RWPE2 (cell line): Measurements from ENCODE around the gene CSGALNACT2.

ENCODE experiments used
- ATAC-seq: fragments of 200-7000 bp; cut with Tn5 transposase; 3 replicates; pipeline ENCODE4 v1.9.1; 2021; ENCODE audit warnings: low read depth
- DNase-seq: peaks from one replicate; pipeline ENCODE4 v3.0.0-alpha.2; 2020; ENCODE audit warnings: low spot score
- H3K27ac ChIP-seq: fragments of 450-650 bp; 2 replicates; pipeline ENCODE4 v1.5.1; 2017; ENCODE audit warnings: mild to moderate bottlenecking; ENCODE audit not compliant: poor library complexity, severe bottlenecking
- H3K27me3 ChIP-seq: fragments of 250-450 bp; sonication (Bioruptor Pico); 2 replicates; pipeline ENCODE4 v1.5.1; 2021; ENCODE audit warnings: mild to moderate bottlenecking, moderate library complexity; ENCODE audit not compliant: insufficient read depth, poor library complexity, severe bottlenecking
- H3K36me3 ChIP-seq: fragments of 250-450 bp; sonication (Bioruptor Pico); 2 replicates; pipeline ENCODE4 v1.5.1; 2020; ENCODE audit warnings: low read depth, mild to moderate bottlenecking, moderate library complexity
- H3K4me1 ChIP-seq: fragments of 250-450 bp; sonication (Bioruptor Pico); 2 replicates; pipeline ENCODE4 v1.5.1; 2021; ENCODE audit warnings: mild to moderate bottlenecking, moderate library complexity; ENCODE audit not compliant: insufficient read depth, poor library complexity, severe bottlenecking
- H3K4me3 ChIP-seq: fragments of 250-450 bp; sonication (Bioruptor Pico); 2 replicates; pipeline ENCODE4 v1.5.1; 2021; ENCODE audit warnings: mild to moderate bottlenecking, moderate library complexity; ENCODE audit not compliant: severe bottlenecking
- H3K9me3 ChIP-seq: fragments of 250-450 bp; sonication (Bioruptor Pico); 2 replicates; pipeline ENCODE4 v1.5.1; 2021; ENCODE audit warnings: mild to moderate bottlenecking, moderate library complexity; ENCODE audit not compliant: severe bottlenecking
- TF ChIP-seq, protein P1 (sequence below): fragments of 450-650 bp; IDR thresholded peaks from one replicate; pipeline ENCODE4 v1.5.1; 2017; ENCODE audit warnings: mild to moderate bottlenecking, moderate library complexity; ENCODE audit not compliant: poor library complexity, severe bottlenecking

CSGALNACT2 gene

DNA sequence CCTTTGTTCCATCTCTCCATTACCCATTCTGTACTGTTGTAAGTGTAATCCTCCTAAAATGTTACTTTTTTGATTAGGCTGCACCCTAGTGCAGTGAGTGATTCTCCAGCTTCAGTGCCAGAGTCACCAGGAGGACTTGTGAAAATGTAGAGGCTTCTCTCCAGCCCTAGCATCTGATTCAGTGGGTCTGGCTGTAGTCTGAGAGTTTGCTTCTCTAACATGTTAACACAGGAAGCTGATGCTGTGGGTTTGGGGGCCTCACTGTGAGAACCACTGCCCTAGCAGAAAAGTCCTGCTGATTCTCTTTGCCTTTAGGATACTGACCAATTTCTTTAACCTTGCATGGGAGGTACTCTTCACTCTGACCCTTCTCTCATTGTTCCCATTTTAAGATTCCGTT, 24.4 kb downstream of the CSGALNACT2 start:
- H3K4me3 ChIP-seq, result no peak overlapping the region
- H3K36me3 ChIP-seq, result peaks cover 21% of the 10 kb centered on the region
- ATAC-seq (no peak), DNase-seq (no peak)
- H3K9me3 ChIP-seq, result no peaks in the 10 kb centered on the region
- no peaks in the 10 kb centered on the region for H3K27me3 ChIP-seq
- H3K27ac ChIP-seq, result no peak overlapping the region
- H3K4me1 ChIP-seq, result peaks cover 20% of the 10 kb centered on the region
- TF ChIP-seq, protein P1, sequence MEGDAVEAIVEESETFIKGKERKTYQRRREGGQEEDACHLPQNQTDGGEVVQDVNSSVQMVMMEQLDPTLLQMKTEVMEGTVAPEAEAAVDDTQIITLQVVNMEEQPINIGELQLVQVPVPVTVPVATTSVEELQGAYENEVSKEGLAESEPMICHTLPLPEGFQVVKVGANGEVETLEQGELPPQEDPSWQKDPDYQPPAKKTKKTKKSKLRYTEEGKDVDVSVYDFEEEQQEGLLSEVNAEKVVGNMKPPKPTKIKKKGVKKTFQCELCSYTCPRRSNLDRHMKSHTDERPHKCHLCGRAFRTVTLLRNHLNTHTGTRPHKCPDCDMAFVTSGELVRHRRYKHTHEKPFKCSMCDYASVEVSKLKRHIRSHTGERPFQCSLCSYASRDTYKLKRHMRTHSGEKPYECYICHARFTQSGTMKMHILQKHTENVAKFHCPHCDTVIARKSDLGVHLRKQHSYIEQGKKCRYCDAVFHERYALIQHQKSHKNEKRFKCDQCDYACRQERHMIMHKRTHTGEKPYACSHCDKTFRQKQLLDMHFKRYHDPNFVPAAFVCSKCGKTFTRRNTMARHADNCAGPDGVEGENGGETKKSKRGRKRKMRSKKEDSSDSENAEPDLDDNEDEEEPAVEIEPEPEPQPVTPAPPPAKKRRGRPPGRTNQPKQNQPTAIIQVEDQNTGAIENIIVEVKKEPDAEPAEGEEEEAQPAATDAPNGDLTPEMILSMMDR, result no peak

DNA sequence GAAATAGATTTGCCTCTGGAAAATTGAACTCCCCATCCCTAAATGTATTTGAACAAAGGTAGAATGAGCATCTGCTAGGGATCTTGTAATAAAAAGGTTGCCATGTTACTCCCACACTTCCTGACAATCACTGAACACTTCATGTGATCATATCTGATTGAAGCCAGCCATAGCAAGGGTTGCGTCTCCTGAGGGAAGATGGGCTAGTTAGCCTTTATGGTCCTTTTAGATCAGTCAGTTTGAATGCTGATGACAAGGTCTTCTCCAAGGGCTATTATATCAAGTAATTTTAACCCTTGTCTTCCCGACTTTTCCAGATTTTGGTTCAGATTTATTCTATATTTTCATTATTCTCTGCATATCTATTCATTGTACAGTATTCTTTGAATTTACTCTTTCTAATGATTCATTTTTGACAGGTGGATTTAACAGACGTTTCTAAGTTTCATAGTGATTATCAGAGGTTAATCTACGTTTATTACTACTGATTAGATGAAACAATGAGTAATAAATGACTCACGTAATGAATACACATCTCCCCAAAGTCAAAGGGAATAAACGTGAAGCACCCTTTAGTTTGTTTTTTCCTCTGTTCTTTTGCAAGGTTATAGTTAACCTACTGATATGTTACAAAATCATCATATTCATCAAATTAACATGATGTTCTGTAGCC, 28.1 kb downstream of the CSGALNACT2 start:
- Histone ChIP-seq H3K4me3 (no peak overlapping the region), H3K27me3 (no peaks in the 10 kb centered on the region), H3K27ac (no peak overlapping the region), H3K4me1 (peaks cover 9% of the 10 kb centered on the region), H3K9me3 (no peaks in the 10 kb centered on the region), H3K36me3 (peaks cover 32% of the 10 kb centered on the region)
- DNase-seq (no peak), ATAC-seq (no peak)
- TF ChIP-seq, protein P1, result no peak

DNA sequence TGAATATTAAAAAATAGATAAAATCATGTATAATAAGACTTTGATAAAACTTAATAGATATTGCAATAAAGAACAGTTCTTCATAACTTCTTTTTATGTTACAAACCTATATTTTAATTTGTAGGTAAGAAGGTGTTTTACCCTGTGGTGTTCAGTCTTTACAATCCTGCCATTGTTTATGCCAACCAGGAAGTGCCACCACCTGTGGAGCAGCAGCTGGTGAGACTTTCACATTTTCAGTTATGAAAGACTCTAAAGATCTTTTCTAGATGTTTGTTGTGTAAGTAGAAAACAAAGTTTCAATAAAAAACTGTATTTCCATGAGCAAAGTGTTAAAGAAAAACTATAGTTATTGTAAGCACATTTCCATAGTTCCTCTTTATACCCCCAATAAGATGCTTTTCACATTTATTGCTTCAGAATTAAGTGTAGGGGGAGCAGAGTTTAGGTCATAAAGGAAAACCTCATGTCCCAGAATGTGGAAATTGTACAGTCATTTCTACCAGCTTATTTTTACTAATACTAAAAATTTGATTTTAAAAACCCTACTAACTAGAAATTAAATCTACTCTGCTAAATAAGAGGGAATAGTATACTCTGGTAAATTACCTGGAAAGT, 28.7 kb downstream of the CSGALNACT2 start:
- Histone ChIP-seq H3K36me3 (peaks cover 35% of the 10 kb centered on the region), H3K4me3 (no peak overlapping the region), H3K27ac (no peak overlapping the region), H3K27me3 (no peaks in the 10 kb centered on the region), H3K9me3 (no peaks in the 10 kb centered on the region), H3K4me1 (peaks cover 9% of the 10 kb centered on the region)
- no peak for ATAC-seq
- no peak for DNase-seq
- TF ChIP-seq, protein P1, result no peak

DNA sequence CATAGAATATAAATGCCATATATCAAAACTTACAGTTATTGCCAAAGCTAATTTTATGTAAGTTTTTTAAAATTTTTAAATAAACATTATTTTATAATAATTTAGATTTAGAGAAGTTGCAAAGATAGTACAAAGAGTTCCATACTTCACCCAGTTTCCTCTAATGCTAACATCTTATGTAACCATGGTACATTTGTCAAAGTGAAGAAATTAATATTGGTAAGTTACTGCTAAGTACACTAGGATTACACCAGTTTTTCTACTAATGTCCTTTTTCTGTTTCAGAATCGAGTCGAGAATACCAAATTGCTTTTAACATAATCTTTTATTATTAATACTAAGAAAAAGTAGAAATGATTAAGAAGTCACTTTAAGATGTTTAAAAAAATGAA, 29.2 kb downstream of the CSGALNACT2 start:
- DNase-seq (no peak), ATAC-seq (no peak)
- Histone ChIP-seq H3K36me3 (peaks cover 39% of the 10 kb centered on the region), H3K27me3 (no peaks in the 10 kb centered on the region), H3K4me1 (peaks cover 9% of the 10 kb centered on the region), H3K27ac (no peak overlapping the region), H3K4me3 (no peak overlapping the region), H3K9me3 (no peaks in the 10 kb centered on the region)
- TF ChIP-seq, protein P1, result no peak

DNA sequence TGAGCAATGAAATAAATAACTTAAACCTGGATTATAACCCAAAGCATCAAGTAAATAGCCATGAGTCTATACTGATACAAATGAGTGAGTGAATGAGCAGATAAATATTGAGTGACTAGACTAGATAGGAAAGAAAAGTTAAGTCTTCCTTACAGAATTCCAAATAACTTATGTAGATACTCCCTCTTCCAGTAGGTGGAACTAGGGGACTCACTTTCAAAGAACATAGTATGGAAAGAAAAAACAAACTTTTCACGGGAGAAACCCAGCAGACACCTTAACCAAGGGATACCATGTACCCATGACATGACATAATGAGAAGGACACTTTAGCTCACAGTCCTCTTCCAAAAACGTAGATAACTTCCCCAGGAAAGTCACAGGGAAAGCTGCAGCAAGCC, 32.2 kb downstream of the CSGALNACT2 start:
- Histone ChIP-seq H3K27ac (no peak overlapping the region), H3K36me3 (peaks cover 44% of the 10 kb centered on the region), H3K9me3 (no peaks in the 10 kb centered on the region), H3K4me1 (peaks cover 9% of the 10 kb centered on the region), H3K4me3 (no peak overlapping the region), H3K27me3 (no peaks in the 10 kb centered on the region)
- TF ChIP-seq, protein P1, result peak; percentile 21
- no peak for DNase-seq
- ATAC-seq, result no peak
